Urinary bladder (tissue), 4 donors: ENCODE results near the gene ESYT3. TPM values are rescaled to one million over a fixed set of nuclear protein-coding genes. Genes with fewer than 3 reads are reported as not detected.

ENCODE experiments used
- DNase-seq: peaks from one replicate; pipeline ENCODE4 v3.0.0-alpha.2; 2015; ENCODE audit errors: extremely low spot score
- H3K27ac ChIP-seq: one replicate; pipeline ENCODE4 v1.5.1; 2013; ENCODE audit warnings: low read depth, mild to moderate bottlenecking, moderate library complexity
- H3K36me3 ChIP-seq: one replicate; pipeline ENCODE4 v1.6.1; 2013; ENCODE audit warnings: mild to moderate bottlenecking, moderate library complexity; ENCODE audit not compliant: insufficient read depth
- H3K4me1 ChIP-seq: one replicate; pipeline ENCODE4 v1.6.1; 2013; ENCODE audit warnings: mild to moderate bottlenecking, moderate library complexity; ENCODE audit not compliant: insufficient read depth
- H3K4me3 ChIP-seq: one replicate; pipeline ENCODE4 v1.5.1; 2013; ENCODE audit warnings: low read depth, low read length
- WGBS: extraction: QIAGEN DNeasy Blood & Tissue Kit; methylation state at CpG from one replicate; pipeline ENCODE4 v1.1.7; 2013; 5-methylcytosine and 5-hydroxymethylcytosine counted together
- polyA plus RNA-seq: library from polyadenylated mRNA; stranded (reverse); fragments of 200-250 nt; gene quantifications from one replicate; pipeline ENCODE4 v1.2.3, GENCODE V29; 2013
- total RNA-seq: library from RNA; depleted of rRNA; stranded (reverse); fragments of >200 nt; gene quantifications from one replicate; pipeline ENCODE4 v1.2.3, GENCODE V29; 2014
- donor health status: healthy with polysubstance abuse.
- donor health status: healthy.

ESYT3 gene, protein sequence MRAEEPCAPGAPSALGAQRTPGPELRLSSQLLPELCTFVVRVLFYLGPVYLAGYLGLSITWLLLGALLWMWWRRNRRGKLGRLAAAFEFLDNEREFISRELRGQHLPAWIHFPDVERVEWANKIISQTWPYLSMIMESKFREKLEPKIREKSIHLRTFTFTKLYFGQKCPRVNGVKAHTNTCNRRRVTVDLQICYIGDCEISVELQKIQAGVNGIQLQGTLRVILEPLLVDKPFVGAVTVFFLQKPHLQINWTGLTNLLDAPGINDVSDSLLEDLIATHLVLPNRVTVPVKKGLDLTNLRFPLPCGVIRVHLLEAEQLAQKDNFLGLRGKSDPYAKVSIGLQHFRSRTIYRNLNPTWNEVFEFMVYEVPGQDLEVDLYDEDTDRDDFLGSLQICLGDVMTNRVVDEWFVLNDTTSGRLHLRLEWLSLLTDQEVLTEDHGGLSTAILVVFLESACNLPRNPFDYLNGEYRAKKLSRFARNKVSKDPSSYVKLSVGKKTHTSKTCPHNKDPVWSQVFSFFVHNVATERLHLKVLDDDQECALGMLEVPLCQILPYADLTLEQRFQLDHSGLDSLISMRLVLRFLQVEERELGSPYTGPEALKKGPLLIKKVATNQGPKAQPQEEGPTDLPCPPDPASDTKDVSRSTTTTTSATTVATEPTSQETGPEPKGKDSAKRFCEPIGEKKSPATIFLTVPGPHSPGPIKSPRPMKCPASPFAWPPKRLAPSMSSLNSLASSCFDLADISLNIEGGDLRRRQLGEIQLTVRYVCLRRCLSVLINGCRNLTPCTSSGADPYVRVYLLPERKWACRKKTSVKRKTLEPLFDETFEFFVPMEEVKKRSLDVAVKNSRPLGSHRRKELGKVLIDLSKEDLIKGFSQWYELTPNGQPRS
- total RNA-seq (3.2 TPM), polyA plus RNA-seq (2.4 TPM)

DNA sequence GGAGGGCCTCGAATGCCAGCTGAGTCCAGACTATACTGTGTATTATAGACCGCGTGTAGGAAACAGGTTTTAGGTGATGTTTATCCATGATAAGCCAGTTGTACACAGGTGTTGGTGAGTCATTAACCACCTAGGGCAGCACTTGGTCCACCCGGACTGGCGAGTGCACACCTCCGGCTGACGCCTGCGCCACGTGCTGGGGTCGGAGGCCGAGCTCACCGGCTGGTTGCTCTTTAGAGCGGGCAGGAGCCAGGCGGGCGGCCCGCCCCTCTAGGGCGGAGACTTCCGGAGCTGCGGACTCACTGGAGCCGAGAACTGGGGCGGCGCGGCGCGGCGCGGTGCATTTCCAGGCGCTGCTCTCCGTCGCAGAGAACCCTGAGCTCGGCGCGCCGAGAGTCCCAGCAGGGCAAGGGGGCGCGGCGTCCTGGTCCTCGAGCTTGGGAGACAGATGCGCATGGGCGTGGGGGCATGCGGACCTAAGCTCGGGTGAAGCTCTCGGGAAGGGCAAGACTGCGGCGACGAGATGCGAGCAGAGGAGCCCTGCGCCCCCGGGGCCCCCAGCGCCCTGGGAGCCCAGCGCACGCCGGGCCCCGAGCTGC lies at the start of gene ESYT3:
Gene ESYT3 (plus strand): TSS at position 341 of the 599 bp plus-strand sequence. CDS start 183 bp downstream, at position 524.
- Histone ChIP-seq H3K4me1 (no peaks in the 10 kb centered on the region), H3K4me3 (peak within 1 kb of the TSS; percentile 46), H3K36me3 (no peaks in the 10 kb centered on the region), H3K27ac (no peak within 1 kb of the TSS)
- DNase-seq, result peak; percentile 10
- 1% methylated on average over 54 of the region's 54 CpGs for WGBS

DNA sequence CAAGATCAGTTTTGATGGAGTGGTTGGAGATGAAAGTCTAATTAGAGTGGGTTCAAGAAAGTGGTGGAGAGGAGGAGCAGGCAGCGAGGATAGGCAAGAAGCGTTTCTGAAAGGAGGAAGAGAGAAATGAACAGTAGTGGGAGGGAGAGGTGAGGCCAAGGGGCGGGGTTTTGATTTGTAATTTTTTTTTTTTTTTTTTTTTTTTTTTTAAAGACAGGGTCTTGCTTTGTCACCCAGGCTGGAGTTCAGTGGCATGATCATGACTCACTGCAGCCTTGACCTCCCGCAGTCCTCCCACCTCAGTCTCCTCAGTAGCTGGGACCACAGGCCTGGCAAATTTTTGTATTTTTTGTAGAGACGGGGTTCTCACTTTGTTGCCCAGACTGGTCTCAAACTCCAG lies 49.4 kb upstream of the ESYT3 start:
- DNase-seq, result no peak
- 96% methylated on average over 5 of the region's 5 CpGs for WGBS
- H3K36me3 ChIP-seq, result no peaks in the 10 kb centered on the region
- no peaks in the 10 kb centered on the region for H3K4me1 ChIP-seq
- H3K4me3 ChIP-seq, result no peak overlapping the region
- H3K27ac ChIP-seq, result no peak overlapping the region

DNA sequence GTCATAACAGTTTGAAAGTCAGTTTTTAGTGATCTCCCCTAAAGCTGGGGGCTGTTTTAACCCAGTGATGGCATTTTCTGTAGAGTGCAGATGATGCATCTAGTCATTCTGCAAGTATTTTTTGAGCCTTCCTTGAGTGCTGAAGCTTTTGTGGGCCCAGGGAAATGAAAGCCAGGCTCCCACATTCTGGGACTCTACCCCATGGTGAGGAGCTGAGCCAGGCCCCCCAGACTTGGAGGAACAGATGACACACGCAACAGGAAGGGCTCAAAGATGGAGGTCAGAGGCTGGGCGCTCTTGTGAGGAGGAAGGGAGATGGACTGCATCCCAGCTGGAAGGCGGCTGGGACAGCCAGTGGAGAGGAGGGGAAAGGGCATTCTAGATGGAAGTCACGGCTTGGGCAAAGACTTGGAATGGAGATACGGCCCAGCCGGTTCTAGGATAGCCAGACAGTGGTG lies 45.2 kb upstream of the ESYT3 start:
- no peak for DNase-seq
- Histone ChIP-seq H3K36me3 (no peaks in the 10 kb centered on the region), H3K4me1 (no peaks in the 10 kb centered on the region), H3K4me3 (no peak overlapping the region), H3K27ac (no peak overlapping the region)
- WGBS, result 83% methylated on average over 6 of the region's 6 CpGs

DNA sequence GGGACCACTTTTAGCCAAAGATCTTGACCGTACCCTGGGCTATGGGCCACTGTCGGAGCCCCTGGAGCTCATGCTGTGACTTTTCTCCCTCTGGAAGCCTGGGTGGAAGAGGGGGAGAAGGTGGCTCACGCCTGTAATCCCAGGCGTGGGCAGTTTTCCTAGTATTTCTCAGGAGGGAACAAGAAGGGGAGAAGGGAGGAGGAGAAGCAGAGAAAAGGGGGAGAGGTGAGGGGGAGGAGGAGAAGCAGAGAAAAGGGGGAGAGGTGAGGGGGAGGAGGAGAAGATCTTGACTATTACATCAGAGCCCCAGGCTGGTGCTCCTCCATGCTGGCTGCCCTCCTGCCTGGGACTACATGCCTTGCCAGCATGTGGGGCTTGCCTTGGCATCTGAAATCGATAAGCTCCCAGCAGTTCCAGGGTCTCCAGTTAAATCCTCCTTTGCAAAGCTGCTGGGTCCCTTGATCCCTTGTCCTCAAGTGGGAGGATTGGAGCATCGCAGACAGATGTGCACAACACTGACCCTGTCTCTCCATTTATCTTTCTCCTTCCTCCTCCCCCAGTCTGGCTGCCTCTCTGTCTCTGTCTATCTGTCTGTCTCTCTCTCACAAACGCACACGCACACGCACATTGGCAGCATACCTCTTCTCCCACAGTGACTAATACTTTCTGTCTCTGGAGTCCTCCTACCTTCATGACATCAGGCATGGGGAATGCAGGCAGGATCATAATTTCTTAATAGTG lies 44.4 kb upstream of the ESYT3 start:
- no peak overlapping the region for H3K4me3 ChIP-seq

DNA sequence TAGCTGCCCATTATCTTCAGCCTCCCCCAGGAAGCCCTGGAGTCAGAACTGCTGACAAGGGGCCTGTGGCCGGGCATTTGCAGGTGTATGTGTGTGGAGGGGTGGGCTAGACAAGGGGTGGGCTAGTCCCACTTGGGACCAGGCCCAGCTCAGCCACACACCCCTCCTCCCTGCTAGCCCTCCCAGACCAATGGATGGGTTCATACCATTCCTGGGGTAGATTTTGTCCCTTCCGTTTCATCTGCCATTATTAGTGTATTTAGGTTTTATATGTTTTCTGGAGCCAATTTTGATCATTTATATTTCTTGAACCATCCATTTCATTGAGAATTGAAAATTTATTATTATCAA lies 43.9 kb upstream of the ESYT3 start:
- no peak for DNase-seq

More for the DNA sequence above, 44.4 kb upstream of the ESYT3 start:
- peak; percentile 0 for DNase-seq
- no peaks in the 10 kb centered on the region for H3K36me3 ChIP-seq
- no peaks in the 10 kb centered on the region for H3K4me1 ChIP-seq
- H3K27ac ChIP-seq, result no peak overlapping the region
- WGBS, result 41% methylated on average over 9 of the region's 9 CpGs

DNA sequence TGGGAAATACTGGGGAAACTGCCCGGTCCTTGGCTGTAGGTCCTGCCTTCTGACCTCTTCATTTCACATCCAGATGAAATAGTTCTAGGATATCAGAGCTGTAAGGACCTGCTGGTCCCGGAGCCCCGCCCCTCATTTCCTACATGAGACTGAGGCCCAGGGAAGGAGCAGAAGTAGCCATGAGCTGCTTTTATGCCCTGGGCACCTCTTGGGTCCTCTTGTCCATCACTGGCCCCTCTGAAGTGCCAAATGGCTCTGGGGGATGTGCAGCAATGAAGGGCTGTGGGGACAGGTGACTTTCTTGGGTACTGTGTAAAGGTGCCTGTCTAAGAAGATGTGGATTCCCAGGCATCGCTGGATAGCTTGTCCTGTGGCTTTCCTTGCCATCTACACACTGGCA lies 40.3 kb upstream of the ESYT3 start:
- Histone ChIP-seq H3K4me1 (no peaks in the 10 kb centered on the region), H3K27ac (no peak overlapping the region)
- WGBS, result 93% methylated on average over 4 of the region's 4 CpGs

More for the DNA sequence above, 43.9 kb upstream of the ESYT3 start:
- Histone ChIP-seq H3K27ac (no peak overlapping the region), H3K36me3 (no peaks in the 10 kb centered on the region), H3K4me3 (no peak overlapping the region), H3K4me1 (no peaks in the 10 kb centered on the region)
- WGBS, result 76% methylated on average over 2 of the region's 2 CpGs

DNA sequence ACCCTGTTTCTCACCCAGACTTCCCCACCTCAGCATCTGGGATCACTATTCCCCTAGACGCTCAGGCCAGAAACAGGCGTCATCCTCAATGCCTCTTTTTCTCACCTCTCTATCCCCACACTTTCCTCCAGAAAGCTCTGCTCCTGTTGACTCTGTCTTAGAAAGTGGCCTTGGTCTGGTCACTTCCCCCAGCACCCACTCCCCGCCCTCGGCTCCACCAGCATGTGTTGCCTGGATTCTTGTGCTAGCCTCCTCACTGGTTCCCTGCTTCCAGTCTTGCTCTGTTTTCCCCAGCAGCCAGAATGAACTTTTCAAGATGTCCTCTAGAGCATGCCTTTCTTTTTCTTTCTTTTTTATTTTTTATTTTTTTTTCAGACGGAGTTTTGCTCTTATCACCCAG lies 39.7 kb upstream of the ESYT3 start:
- H3K4me1 ChIP-seq, result no peaks in the 10 kb centered on the region
- H3K4me3 ChIP-seq, result no peak overlapping the region
- no peaks in the 10 kb centered on the region for H3K36me3 ChIP-seq
- WGBS, result 94% methylated on average over 5 of the region's 5 CpGs
- H3K27ac ChIP-seq, result no peak overlapping the region
- DNase-seq, result no peak

More for the DNA sequence above, 40.3 kb upstream of the ESYT3 start:
- H3K36me3 ChIP-seq, result no peaks in the 10 kb centered on the region
- no peak for DNase-seq
- H3K4me3 ChIP-seq, result no peak overlapping the region

DNA sequence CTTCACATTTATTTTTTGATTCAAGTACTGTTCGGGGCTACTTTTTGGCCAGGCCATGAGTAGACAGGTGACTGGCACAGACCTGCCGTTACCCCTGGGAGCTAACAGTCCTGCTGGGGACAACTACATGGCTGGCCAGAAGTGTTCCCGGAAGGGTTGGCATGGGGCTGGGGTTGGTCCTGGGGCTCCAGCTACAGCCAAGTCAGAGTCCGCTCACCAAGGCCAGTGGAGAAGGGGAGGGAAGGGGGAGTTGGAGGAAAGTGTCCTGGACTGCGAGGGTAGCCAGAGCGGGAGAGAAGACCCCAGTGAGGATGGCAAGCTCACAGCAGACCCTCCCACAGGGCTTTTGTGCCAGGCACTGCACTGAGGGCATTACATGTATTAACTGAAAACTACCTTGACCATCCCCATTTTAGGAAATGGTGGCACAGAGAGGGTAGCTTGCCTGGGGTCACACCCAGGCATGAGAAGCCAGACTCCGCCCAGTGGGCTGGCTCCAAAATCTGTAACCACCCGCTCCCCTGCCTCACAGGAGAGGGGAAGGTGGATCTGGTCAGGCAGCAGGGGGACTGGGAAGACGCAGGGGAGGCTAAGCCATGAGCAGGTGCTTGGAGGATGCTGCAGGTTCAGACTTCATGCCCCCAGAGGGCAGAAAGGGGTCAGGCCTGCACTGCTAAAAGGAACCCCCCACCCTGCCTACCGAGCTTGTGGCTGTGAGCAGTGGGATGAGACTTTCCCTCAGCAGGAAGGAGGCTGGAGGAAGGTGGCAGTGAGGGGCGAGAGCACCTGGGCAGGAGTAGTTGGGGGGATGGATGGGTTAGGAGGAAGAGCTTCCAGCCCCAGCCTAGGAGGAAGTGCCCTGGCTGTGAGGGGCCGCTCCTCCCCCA lies 38.3 kb upstream of the ESYT3 start:
- H3K4me1 ChIP-seq, result no peaks in the 10 kb centered on the region
- H3K4me3 ChIP-seq, result no peak overlapping the region
- WGBS, result 94% methylated on average over 12 of the region's 12 CpGs

DNA sequence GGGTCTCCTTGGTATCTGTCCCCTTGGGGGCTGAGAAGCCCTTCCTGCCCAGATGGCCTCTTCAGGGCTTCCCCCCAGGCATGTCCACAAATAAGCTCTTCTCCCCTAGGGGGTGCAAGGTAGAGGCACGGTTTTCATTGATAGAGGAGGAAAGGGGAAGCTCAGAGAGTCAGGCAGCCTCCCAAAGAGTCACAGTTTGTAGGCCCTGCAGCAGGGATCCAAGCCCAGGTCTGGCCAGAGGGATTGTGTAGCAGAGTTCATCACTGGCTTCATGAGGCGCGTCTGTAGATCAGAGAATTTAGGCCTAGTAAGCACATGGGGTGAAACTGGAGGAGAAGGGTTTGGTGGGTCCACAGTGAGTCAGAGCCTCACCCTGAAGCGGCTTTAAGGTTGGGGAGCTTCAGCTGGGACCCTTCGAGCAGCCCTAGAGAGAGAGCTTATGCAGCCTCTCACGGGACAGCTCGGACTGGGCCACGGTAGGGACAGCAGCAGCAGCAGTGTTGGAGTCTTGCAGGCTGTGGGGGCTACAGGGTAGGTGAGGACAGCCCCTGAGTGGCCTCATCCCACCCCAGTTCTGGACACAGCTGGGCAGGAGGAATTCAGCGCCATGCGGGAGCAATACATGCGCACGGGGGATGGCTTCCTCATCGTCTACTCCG lies 37.5 kb upstream of the ESYT3 start:
- Histone ChIP-seq H3K36me3 (no peaks in the 10 kb centered on the region), H3K27ac (no peak overlapping the region), H3K4me3 (no peak overlapping the region), H3K4me1 (no peaks in the 10 kb centered on the region)
- no peak for DNase-seq
- 91% methylated on average over 14 of the region's 14 CpGs for WGBS

More for the DNA sequence above, 38.3 kb upstream of the ESYT3 start:
- Histone ChIP-seq H3K36me3 (no peaks in the 10 kb centered on the region), H3K27ac (no peak overlapping the region)
- DNase-seq, result no peak

DNA sequence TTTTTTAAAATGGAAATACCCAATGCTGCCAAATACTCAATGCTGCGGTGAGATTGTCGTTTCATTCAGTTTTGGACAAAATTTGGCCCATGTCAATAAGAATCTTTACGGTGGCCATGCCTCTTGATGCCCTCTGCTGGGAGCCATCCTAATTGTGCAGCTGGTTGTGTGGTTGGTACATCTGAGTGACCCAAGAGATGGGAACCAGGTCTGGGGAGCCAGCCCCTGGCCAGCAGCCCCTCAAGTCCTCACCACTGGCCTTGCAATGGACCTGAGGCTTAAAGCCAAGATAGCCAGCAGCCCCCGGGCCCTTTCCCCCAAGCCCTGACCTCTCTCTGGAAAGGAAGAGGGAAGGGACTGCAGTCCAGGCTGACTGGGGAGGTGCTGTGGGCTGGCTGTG lies 36.4 kb upstream of the ESYT3 start:
- Histone ChIP-seq H3K36me3 (no peaks in the 10 kb centered on the region), H3K27ac (no peak overlapping the region), H3K4me1 (no peaks in the 10 kb centered on the region), H3K4me3 (no peak overlapping the region)
- no peak for DNase-seq
- WGBS, result 90% methylated on average over 4 of the region's 4 CpGs

DNA sequence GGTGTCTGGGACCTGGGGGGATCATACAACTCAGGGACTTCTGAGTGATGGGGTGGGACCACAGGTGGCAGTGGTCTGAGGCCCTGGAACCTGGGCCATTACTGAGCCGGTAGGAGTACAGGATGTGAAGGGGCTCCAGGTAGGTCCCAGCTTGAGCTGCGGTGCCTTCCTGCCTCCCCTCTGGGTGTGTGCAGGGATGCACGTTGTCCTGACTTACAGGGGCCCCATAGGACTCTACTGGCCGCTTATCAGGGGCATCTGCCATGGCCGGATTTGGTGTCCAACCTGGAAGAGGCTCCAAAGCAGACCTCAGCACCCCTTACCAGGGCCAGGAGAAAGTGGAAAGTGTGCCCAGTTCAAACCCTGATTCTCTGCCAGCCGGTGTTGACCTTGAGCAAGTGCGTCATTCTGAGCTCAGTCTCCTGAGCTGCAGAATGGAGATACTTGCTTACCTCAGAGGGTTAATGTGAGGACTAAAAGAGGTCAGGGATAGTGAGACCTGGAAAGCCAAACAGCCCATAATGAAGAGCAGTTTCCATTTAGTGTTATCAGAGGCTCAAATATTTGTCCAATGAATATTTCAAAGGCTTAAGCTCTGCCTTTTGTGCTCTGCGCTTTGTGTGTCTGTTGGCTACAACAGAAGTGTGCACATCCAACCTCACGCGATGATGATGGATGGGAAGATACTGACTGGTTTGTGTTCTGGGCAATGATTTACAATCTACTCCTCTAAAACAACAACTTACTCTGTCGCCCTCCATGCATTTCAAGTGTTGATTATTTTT lies 35.4 kb upstream of the ESYT3 start:
- 74% methylated on average over 11 of the region's 11 CpGs for WGBS
- Histone ChIP-seq H3K36me3 (no peaks in the 10 kb centered on the region), H3K4me1 (no peaks in the 10 kb centered on the region), H3K4me3 (no peak overlapping the region), H3K27ac (no peak overlapping the region)
- no peak for DNase-seq
